Dermis microvascular lymphatic vessel endothelial cell (primary cell): ENCODE measurements around the gene KLRF1. TPM values are rescaled to one million over a fixed set of nuclear protein-coding genes. Genes with fewer than 3 reads are reported as not detected.

Experiments used
- DNase-seq, 2 donors: peaks; one replicate each; pipeline versions ENCODE4 v3.0.0 to v3.0.0-alpha.2; 2010; ENCODE audit warnings: low read depth in 2 of 2
- total RNA-seq: library from RNA; depleted of rRNA; stranded (reverse); fragments of >200 nt; gene quantifications from 2 replicates; pipeline ENCODE4 v1.2.1, GENCODE V29; 2014

Gene KLRF1, protein sequence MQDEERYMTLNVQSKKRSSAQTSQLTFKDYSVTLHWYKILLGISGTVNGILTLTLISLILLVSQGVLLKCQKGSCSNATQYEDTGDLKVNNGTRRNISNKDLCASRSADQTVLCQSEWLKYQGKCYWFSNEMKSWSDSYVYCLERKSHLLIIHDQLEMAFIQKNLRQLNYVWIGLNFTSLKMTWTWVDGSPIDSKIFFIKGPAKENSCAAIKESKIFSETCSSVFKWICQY
- total RNA-seq, result not detected in 2 replicates

DNA sequence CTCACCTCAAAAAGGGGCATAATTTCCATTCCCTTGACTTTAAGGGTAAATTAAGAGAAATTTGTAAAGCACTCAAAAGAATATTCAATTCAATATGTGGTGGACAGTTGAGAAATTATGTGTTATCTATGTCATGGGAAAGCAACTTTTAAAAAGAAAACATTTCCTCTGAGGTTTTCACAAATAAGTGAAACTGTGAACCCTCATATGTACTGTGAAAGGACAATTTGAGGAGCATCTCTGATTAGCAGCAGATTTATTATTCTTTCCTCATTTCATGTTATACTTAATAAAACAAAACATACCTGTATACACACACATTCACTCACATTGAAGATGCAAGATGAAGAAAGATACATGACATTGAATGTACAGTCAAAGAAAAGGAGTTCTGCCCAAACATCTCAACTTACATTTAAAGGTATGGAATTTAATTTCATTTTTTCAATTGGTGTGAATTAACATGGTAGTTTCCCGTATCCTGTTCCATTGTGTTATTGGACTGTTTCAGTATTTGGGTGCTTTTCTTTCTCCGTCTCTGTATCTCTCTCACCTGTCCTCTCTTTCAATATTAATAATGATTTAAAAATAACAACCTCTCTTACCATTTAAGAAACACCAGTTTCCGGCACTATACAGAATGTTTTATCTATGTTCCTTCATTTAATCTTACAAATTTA lies at the start of gene KLRF1:
TSS of gene KLRF1 (plus strand) at position 273 of the 680 bp plus-strand sequence. CDS start at position 337, 64 bp downstream.
- no peak for DNase-seq

DNA sequence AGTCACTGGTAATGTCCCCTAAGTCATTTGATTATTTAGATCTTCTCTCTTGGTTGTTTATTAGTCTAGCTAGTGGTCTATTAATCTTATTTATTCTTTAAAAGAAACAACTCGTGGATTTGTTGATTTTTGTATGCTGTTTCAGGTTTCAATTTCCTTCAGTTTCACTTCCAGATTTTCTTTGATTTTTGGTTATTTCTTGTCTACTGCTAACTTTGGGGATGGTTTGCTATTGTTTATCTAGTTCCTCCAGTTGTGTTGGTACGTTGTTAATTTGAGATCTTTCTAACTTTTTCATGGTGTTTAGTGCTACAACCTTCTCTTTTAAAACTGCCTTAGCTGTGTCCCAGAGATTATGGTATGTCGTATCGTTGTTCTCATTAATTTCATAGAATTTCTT lies 48.1 kb upstream of the KLRF1 start:
- DNase-seq, result no peak

DNA sequence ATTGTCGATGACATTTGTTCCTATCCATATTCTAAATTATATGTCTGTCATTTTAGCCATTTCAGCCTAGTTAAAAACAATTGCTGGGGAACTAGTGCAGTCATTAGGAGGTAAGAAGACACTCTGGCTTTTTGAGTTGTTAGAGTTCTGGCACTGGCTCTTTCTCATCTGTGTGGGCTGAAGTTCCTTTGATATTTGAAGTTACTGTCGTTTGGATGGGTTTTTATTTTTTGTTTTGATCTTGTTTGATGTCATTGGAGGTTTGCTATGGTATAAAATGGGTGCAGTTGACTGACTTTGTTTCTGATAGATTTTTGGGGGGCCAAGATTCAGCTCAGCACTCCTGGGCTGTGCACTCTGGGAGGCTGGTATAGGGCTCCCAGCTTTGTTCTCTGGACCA lies 45.9 kb upstream of the KLRF1 start:
- no peak for DNase-seq

DNA sequence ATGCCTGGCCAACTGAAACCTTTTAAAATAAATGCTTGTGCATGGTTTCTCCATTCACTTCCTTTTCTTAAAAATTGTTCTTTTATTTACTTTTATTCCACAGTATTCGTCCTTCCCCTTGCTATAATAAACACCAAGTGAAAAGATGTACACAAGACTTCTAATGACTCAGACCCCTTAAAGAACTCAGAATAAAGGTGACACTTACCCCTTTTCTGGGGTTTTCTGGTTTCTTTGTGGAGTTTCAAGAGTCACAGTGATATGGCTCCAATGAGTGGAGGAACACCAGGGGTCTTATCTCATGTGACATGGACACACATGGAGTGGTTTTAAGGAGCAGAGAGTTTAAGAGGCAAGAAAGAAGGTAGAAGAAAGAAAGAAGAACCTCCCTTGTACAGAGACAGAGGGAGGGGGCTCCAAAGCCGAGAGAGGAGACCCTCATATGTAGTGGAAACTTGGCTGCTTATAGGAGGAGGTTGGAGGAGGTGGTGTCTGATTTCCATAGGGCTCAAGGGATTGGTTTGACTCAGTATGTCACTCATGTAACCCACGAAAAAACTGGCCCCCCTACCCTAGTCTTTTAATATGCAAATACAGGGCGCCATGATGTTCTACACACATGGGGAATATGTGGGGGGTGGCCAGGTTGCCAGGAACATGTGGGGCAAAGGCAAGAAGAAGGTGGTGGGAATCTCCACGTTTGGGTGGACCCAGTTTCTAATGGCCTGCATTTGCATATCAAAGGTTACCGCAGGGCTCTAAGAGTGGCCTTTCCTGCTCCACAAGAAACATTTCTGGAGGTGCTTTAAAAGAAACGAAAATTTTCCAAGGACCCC lies 44.5 kb upstream of the KLRF1 start:
- no peak for DNase-seq

DNA sequence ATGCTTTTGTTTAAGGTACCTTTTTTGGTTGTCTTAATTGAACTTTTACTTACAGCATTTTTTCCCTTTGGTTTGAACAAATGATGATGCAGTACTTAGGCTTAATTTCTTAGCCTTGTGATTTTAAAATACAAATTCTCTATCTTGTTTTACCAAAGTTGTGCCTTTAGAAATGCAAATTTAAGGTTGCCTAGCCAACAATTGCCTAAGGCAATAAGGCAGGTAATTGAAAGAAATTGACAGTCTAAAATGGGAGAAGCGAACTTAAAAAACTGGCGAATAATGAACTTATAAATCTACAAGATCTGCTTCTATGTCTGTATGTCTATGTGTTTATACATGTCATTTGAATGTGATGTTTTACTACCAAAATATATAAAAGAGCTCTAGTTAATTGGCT lies 43.0 kb upstream of the KLRF1 start:
- no peak for DNase-seq

DNA sequence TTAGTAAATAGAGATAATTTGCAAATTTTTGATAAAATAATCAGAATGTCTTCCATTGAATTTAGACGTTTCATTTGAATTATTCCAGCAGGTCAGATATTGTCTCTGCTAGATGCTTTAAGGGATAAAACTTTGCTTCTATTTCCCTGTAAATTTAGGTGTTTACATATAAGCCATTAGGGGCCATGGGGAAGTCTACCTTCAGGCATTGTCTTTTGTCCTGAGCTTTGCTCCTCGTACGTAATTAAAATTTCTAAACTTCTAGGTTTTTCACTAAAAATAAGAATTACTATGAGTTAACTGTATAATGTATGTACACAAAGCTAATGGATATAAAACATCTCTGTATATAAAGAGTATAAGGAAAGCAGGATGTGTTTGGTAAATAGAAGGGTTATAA lies 42.5 kb upstream of the KLRF1 start:
- DNase-seq, result no peak

DNA sequence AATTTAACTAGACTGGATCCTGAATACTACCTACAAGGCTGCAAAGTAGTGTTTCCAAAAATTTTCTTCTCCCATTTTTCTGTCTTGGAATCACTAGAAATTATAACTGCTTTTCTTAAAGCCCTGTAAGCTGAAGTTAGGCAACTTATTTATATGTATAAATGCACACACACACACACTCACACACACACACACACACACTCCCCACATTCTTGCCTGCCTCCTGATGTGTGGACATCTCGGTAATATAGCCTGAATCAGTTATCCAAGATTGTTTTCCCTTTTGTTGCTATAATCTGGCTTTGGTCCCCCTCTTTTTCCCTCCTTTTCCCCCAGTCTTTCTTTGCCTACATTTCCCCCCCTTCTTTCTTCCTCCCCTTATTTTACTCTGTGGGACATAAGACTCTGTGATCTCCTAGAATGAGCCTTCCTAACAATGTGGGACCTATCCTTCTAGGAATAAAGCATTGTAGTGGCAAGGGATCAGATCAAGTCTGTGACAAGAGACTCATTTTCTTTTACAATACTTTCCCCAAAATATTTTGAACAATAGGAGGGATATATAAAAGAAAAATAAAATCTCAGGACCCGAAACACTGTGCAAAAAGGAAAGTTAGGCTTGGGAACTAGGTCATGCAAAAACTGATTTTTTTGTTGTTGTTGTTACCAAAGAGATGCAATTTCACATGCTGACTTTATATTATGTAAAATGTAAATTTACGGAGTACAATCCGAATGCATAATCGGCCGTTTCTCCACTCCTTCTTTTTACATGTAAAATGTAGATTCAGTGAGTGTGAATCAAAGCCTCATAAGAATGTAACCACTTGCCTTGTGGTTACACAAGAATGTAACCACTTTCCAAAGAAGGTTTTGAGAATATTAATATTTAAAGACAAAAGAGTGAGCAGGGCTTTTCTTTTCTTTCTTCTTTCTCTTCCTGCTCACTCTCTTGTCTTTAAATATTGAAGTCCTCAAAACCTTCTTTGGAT lies 40.3 kb upstream of the KLRF1 start:
- DNase-seq, result no peak

DNA sequence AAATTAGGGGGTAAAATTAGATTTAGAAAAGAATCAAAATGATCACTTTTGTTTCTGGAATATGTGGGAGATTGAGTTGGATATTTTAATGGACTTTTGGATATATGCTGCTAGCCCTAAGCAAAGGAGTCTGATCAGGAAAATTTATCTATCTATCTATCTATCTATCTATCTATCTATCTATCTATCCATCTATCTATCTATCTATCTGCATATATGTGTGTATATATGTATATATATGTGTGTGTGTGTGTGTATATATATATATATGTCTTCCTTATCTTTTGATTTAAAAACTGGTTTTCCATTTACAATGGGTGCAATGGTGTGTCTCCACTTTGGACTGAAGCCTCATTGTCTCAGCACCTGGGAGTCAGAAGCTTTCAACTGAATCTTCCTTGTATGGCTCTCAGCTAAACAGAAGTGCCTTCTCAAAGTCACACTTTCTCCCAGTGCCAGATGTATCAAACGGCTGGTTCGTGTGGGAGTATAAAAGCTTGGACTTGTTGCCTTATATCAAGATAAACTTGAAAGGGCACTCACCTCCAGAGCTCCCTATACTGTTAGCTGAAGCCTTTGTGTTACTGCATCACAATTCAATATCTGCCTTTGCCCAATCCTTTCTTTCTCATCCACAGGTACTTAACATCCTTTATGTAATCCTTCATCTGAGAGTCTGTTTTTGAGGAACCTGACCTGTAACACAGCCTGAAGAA lies 34.9 kb upstream of the KLRF1 start:
- no peak for DNase-seq

DNA sequence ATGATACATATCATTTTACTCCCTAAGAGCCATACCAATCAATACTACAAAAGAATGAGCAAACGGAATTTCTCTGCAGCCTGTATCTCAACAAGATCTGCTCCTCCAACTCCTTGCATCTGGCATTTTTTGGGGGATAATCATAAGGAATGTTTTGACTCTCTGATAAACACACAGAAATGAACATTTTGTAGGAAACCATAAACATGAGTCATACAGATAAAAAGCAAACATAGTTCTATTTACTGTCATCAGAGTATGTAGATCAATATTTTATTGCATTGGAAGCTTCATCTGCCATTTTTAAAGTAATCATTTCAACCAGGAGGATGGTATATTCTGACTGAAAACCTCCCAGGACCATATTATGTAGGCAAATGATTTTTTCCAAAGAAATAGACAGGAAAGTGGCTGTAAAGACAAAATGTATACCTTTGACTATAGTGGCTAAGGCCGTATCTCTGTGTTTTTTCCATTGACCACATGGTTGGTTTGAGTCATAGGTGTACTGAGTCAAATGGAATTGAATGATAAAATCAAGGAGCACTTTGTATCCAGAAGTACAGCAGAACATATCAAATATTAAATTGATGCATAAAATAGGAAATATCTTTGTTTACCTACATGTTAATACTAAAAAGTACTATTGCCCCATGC lies 34.2 kb upstream of the KLRF1 start:
- DNase-seq, result no peak

DNA sequence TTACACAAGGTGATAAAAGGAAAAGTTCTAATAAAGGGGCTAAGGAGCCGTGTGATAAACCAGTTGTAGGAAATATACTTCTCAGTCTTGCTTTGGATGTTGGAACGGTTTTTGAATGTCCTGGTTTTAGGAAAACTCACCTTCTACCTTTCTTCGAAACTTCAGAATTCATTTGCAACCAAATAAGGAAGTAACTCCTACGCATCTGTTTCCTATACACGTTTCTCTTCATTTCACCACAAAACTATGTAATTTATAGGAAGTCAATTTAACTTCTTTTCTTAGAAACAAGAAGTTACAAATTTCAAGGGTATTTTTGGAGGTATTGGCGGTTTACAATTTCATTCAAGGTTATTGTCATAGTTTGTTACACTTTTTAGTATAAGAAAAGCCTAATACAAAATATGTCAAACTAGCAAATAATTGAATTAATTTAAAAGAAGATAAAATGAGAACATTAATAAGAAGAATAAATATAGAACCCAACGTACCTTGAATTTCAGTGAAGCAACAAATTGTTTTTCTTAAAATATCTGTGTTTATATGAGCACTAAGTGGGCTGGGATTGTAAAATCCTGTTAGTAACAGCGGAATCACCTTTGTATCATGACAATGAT lies 33.4 kb upstream of the KLRF1 start:
- no peak for DNase-seq

DNA sequence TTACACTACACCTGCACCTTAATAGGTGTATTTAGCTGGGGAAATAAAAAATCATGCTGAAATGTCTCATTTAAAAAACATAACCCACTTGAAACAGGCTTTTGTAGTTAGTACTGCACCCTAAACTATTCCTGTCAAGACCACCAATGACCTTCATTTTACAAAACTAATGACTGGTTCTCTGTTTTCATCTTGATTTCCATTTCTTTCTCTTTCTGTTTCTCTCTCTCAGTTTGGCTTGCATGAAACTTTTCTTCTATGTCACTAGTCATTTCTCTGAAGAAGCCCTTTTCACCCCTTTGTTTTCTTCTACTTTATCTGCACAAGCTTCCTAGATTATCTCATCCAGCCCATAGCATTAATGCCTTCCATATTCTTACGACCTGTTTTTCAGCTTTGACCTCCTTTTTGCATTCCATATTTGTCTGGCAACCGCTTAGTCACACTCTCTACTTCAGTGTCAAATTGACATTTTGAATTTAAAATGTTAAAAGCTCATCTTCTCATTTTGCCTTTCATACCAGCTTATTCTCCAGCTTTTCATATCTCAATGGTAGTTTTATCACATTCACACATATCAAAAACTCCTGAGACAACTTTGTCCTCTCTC lies 32.7 kb upstream of the KLRF1 start:
- DNase-seq, result no peak

DNA sequence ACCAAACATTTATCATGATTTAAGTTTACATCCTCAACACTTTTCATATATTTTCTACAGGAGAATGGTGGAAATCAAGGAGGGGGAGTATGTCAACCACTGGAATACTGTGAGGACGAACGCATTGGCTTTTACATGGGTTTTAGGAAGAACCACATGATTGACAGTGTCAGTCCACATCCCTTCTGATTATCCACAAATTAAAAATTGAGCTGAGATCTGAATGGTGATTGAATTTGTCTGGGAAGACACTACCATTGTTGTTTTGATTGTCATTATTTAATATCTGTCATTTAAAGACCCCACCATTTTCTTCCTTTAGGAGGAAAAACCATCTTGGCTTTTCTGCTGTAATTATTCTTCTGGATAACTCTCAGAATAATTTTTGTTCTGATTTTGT lies 31.3 kb upstream of the KLRF1 start:
- DNase-seq, result no peak

DNA sequence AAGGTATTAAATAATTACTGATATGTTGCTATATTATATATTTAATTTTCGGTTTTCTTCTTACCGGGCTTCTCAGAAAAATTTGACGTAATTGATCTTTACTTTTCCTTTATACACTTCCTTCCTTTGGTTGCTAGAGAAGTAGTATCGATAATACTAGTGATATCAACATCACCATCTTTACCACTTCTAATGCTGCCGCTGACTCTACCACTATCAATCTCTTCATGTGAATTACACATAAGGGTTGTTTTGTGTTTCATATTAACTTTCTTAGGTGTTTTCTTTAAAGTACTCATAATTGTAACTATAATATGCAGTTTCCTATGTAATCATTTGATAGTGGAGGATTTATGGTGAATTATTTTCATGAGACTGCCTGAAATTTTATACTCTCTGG lies 30.9 kb upstream of the KLRF1 start:
- no peak for DNase-seq

DNA sequence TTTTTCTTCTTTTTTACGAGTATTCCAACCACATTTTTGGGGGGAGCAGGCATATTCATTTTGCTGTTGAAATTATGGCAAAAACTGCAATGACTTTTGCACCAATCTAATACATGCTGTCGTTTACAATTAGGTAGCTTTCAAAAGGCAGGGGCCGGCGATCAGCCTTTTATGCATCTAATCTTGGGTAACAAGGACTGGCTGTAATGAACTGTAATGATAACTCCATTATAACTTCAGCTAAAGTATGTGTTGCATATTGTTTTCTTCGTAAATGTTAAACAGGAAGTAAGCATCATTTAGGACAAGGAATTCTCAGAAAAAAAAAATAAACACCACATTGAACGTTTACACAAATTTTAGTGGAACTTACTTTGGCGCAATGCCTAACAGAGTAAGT lies 30.3 kb upstream of the KLRF1 start:
- DNase-seq, result no peak

DNA sequence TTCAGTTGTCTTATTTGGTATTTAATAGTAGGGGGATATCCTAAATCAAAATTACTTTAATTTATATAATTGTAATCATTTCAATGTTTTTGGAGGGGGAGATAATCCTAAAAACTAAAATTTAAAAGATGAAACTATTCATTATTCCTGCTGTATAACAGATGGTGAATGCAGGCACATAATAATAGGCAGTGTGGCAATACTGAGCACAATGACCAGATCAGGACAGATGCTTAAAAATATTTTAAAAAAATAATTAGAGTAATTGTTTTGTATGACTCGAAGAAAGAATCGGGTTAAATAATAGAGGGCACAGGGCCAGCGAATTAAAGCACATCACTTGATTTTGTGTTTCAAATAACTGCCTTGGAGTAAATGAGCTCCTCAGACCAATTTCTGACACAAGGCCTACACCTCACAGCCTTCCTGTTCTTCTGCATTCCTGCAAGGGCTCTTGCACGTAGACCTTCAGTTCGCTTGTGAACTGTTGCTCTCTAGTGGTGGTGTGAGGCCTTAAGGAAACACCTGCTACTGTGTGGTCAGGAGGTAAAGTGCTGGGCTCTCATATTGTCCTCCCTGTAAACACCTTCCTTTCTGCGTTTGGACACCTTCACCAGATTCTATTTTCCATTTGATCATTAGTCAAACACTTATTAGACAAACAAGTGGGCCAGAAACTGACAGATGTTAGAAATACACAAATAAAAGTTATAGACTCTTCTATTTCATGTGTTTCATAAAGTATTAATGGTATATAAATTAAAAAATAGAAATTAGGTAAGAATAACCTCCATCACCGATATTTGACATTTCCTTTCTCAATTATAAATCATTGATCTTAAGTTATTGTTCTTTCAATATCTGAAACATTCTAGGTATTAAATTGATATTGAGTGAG lies 29.3 kb upstream of the KLRF1 start:
- DNase-seq, result peak; percentile 18 to 82

DNA sequence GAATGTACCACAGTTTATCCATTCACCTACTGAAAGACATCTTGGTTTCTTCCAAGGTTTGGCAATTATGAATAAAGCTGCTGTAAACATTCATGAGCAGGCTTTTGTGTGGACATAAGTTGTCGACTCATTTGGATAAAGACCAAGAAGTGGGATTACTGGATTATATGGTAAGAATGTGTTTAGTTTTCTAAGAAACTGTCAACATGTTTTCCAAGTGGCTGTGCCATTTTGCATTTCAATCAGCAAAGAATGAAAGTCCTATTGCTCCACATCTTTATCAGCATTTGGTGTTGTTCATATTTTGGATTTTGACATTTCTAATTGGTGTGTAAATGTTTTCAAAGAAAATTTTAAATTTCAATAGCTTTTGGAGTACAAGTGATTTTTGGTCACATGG lies 27.3 kb upstream of the KLRF1 start:
- DNase-seq, result no peak

DNA sequence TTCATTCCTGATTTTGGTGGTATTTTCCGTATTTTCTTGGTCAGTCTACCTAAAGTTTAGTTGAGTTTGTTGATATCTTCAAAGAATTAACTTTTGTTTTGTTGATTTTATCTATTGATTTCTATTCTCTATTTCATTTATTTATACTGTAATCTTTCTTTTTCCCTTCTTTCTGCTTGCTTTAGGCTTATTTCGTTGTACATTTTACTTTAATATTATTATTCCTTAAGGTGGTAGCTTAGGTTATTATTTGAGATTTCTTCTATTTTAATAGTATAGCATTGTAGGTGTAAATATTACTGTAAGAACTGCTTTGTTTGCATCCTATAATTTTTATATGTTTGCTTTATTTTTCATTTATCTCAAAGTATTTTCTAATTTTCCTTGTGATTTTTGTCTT lies 21.4 kb upstream of the KLRF1 start:
- no peak for DNase-seq

DNA sequence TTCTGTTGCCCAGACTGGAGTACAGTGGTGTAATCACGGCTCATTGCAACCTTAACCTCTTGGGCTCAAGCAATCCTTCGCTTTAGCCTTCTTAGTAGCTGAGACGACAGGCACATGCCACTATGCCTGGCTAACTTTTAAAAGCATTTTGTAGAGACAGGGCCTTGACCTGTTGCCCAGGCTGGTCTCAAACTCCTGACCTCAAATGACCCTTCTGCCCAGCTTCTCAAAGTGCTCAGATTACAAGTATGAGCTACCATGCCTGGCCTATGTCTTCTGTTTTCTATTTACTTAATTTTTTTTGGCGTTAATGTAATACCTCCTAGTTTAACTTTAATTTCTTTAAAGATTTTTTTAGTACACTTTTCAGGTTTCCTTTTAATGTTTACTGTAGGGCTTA lies 20.6 kb upstream of the KLRF1 start:
- DNase-seq, result no peak
